ENCODE results near the gene TEAD1. TPM values are rescaled to one million over a fixed set of nuclear protein-coding genes. Genes with fewer than 3 reads are reported as not detected.

The TEAD1 gene
- total and polyA plus RNA-seq, 4 donors, result 9.1 to 38.4 (median 10.7) TPM

DNA sequence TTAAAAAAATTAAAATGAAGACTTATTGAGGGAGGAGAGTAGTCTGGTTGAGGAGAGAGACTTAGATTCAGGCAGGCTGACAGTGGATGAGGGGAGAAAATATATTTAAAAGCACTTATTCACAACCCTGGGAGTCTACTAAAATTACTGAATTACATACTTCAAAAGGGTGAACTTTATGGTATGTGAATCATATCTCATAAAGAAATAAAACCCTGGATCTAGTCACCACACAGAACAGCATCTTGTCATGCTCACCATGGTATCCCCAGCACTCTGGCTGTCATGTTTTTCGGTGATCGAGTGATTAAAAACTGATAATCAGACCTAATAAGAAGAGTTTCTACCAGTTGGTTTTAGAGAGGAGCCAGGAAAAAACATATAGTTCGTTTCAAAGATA is 11.0 kb downstream of the TEAD1 start:
- H3K36me3 ChIP-seq (ENCODE audit: control insufficient read depth in 4 of 4, insufficient read depth in 3 of 4, low read depth in 1 of 4, low read length in 3 of 4), result peaks cover 0 to 2% (median 0%) of the 10 kb centered on the region in 4 donors
- H3K4me3 ChIP-seq (ENCODE audit: low read depth in 1 of 3, low read length in 3 of 3), result no peak overlapping the region
- no peak for TF ChIP-seq YY1 (IDR thresholded peaks at IDR 0.05)
- TF ChIP-seq, protein P1, sequence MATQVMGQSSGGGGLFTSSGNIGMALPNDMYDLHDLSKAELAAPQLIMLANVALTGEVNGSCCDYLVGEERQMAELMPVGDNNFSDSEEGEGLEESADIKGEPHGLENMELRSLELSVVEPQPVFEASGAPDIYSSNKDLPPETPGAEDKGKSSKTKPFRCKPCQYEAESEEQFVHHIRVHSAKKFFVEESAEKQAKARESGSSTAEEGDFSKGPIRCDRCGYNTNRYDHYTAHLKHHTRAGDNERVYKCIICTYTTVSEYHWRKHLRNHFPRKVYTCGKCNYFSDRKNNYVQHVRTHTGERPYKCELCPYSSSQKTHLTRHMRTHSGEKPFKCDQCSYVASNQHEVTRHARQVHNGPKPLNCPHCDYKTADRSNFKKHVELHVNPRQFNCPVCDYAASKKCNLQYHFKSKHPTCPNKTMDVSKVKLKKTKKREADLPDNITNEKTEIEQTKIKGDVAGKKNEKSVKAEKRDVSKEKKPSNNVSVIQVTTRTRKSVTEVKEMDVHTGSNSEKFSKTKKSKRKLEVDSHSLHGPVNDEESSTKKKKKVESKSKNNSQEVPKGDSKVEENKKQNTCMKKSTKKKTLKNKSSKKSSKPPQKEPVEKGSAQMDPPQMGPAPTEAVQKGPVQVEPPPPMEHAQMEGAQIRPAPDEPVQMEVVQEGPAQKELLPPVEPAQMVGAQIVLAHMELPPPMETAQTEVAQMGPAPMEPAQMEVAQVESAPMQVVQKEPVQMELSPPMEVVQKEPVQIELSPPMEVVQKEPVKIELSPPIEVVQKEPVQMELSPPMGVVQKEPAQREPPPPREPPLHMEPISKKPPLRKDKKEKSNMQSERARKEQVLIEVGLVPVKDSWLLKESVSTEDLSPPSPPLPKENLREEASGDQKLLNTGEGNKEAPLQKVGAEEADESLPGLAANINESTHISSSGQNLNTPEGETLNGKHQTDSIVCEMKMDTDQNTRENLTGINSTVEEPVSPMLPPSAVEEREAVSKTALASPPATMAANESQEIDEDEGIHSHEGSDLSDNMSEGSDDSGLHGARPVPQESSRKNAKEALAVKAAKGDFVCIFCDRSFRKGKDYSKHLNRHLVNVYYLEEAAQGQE (IDR thresholded peaks at IDR 0.05), result no peak
- no peak for TF ChIP-seq RAD21 (IDR thresholded peaks at IDR 0.05)
- no peak for TF ChIP-seq FOXA2 (IDR thresholded peaks at IDR 0.05)
- no peak for TF ChIP-seq NR2F2 (IDR thresholded peaks at IDR 0.05)
- TF ChIP-seq, protein P2, sequence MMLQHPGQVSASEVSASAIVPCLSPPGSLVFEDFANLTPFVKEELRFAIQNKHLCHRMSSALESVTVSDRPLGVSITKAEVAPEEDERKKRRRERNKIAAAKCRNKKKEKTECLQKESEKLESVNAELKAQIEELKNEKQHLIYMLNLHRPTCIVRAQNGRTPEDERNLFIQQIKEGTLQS (IDR thresholded peaks at IDR 0.05), result no peak
- no peak for TF ChIP-seq HNF4A (conservative IDR thresholded peaks at IDR 0.05)
- TF ChIP-seq, protein P3, sequence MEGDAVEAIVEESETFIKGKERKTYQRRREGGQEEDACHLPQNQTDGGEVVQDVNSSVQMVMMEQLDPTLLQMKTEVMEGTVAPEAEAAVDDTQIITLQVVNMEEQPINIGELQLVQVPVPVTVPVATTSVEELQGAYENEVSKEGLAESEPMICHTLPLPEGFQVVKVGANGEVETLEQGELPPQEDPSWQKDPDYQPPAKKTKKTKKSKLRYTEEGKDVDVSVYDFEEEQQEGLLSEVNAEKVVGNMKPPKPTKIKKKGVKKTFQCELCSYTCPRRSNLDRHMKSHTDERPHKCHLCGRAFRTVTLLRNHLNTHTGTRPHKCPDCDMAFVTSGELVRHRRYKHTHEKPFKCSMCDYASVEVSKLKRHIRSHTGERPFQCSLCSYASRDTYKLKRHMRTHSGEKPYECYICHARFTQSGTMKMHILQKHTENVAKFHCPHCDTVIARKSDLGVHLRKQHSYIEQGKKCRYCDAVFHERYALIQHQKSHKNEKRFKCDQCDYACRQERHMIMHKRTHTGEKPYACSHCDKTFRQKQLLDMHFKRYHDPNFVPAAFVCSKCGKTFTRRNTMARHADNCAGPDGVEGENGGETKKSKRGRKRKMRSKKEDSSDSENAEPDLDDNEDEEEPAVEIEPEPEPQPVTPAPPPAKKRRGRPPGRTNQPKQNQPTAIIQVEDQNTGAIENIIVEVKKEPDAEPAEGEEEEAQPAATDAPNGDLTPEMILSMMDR (IDR thresholded peaks at IDR 0.05; ENCODE audit: low read depth, low read length, missing input control), result no peak
- TF ChIP-seq, protein P4, sequence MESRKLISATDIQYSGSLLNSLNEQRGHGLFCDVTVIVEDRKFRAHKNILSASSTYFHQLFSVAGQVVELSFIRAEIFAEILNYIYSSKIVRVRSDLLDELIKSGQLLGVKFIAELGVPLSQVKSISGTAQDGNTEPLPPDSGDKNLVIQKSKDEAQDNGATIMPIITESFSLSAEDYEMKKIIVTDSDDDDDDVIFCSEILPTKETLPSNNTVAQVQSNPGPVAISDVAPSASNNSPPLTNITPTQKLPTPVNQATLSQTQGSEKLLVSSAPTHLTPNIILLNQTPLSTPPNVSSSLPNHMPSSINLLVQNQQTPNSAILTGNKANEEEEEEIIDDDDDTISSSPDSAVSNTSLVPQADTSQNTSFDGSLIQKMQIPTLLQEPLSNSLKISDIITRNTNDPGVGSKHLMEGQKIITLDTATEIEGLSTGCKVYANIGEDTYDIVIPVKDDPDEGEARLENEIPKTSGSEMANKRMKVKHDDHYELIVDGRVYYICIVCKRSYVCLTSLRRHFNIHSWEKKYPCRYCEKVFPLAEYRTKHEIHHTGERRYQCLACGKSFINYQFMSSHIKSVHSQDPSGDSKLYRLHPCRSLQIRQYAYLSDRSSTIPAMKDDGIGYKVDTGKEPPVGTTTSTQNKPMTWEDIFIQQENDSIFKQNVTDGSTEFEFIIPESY (IDR thresholded peaks at IDR 0.05), result no peak
- TF ChIP-seq SP1 (IDR thresholded peaks at IDR 0.05), result no peak
- TF ChIP-seq, protein P5, sequence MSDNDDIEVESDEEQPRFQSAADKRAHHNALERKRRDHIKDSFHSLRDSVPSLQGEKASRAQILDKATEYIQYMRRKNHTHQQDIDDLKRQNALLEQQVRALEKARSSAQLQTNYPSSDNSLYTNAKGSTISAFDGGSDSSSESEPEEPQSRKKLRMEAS (IDR thresholded peaks at IDR 0.05), result no peak
- no peak for TF ChIP-seq TAF1 (conservative IDR thresholded peaks at IDR 0.05)
- no peak for TF ChIP-seq FOXA1 (IDR thresholded peaks at IDR 0.05)
- no peak for TF ChIP-seq HNF4G (IDR thresholded peaks at IDR 0.05)
- TF ChIP-seq JUND (IDR thresholded peaks at IDR 0.05), result no peak
- TF ChIP-seq EGR1 (IDR thresholded peaks at IDR 0.05; ENCODE audit: low read depth in 2 of 2), result no peak
- no peak for TF ChIP-seq RXRA (IDR thresholded peaks at IDR 0.05)
- peaks cover 8 to 33% (median 10%) of the 10 kb centered on the region in 4 donors for H3K4me1 ChIP-seq (ENCODE audit: control insufficient read depth in 4 of 4, insufficient read depth in 4 of 4, low read length in 3 of 4)
- 80% methylated on average over 3 of the region's 3 CpGs for WGBS
- H3K27me3 ChIP-seq (ENCODE audit: control insufficient read depth in 4 of 4, insufficient read depth in 4 of 4, low read length in 3 of 4), result no peaks in the 10 kb centered on the region
- H3K27ac ChIP-seq (ENCODE audit: low read depth in 1 of 2, low read length in 2 of 2), result no peak overlapping the region
- no peak overlapping the region for H3K9ac ChIP-seq (ENCODE audit: low read depth in 1 of 2, low read length in 2 of 2)
- DNase-seq (ENCODE audit: low spot score), result no peak
- no peaks in the 10 kb centered on the region for H3K9me3 ChIP-seq (ENCODE audit: control insufficient read depth in 4 of 4, low read length in 3 of 4)

All from liver (tissue), 9 donors.